ENCODE results near the gene SEZ6L2. TPM values are rescaled to one million over a fixed set of nuclear protein-coding genes. Genes with fewer than 3 reads are reported as not detected.

SEZ6L2 gene
- total and polyA plus RNA-seq, 9 of the 15 experiments (the other 6 are each of a cell fraction or from before 2014, with no cell fraction given) = 0.10 to 2.1 (median 0.72) TPM

DNA sequence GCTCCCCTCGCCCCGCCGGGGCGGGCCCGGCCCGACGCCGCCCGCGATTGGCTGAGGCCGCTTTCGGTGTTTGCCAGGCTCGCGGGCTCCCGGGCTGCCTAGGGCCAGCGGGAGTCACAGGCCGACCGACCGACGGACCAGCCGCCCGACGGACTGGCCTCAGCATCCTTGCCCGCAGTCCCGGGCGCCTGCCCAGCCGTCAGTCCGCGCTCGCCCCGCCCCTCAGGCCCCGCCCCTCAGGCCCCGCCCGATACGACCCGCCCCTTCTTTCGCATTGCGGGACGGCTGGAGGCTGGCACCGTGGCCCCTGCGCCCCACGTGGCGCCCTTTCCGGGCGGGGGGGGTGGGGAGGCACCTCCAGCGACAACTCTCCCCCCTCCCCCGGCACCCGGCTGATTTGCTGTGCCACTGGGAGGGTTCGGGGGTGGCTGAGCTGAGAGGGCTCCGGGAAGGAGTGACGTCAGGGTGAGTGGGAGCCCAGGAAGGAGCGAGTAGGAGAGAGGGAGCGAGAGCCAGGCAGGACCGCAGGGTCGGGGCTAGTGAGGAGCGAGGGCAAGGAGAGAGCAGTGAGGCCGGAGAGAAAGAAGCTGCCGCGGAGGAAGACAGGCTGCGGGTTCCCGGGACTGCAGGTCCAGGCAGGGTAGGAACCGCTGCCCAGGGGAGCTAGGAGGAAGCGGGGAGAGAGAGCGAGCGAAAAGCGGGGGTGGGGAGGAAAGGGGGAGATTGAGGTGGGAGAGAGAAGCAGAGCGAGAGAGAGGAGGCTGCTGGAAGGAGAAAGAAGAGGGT is 945 bp upstream of the SEZ6L2 start, which contains the start of gene ASPHD1 (continued):
- TF ChIP-seq, protein P1, sequence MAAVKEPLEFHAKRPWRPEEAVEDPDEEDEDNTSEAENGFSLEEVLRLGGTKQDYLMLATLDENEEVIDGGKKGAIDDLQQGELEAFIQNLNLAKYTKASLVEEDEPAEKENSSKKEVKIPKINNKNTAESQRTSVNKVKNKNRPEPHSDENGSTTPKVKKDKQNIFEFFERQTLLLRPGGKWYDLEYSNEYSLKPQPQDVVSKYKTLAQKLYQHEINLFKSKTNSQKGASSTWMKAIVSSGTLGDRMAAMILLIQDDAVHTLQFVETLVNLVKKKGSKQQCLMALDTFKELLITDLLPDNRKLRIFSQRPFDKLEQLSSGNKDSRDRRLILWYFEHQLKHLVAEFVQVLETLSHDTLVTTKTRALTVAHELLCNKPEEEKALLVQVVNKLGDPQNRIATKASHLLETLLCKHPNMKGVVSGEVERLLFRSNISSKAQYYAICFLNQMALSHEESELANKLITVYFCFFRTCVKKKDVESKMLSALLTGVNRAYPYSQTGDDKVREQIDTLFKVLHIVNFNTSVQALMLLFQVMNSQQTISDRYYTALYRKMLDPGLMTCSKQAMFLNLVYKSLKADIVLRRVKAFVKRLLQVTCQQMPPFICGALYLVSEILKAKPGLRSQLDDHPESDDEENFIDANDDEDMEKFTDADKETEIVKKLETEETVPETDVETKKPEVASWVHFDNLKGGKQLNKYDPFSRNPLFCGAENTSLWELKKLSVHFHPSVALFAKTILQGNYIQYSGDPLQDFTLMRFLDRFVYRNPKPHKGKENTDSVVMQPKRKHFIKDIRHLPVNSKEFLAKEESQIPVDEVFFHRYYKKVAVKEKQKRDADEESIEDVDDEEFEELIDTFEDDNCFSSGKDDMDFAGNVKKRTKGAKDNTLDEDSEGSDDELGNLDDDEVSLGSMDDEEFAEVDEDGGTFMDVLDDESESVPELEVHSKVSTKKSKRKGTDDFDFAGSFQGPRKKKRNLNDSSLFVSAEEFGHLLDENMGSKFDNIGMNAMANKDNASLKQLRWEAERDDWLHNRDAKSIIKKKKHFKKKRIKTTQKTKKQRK (IDR thresholded peaks at IDR 0.05; ENCODE audit: borderline replicate concordance, low read depth, low read length) = no peak
- no peak for TF ChIP-seq TRIM28 (IDR thresholded peaks at IDR 0.05)
- TF ChIP-seq HBP1 (CRISPR knock-in tag; IDR thresholded peaks at IDR 0.05) = no peak
- no peak for TF ChIP-seq MCM2 (IDR thresholded peaks at IDR 0.05; ENCODE audit: low read depth)
- TF ChIP-seq ZNF445 (CRISPR knock-in tag; IDR thresholded peaks at IDR 0.05; ENCODE audit: low read depth) = no peak
- TF ChIP-seq ZNF584 (CRISPR knock-in tag; IDR thresholded peaks at IDR 0.05; ENCODE audit: low read depth) = no peak
- TF ChIP-seq ZNF184 (CRISPR knock-in tag; IDR thresholded peaks at IDR 0.05) = no peak
- TF ChIP-seq, protein P2, sequence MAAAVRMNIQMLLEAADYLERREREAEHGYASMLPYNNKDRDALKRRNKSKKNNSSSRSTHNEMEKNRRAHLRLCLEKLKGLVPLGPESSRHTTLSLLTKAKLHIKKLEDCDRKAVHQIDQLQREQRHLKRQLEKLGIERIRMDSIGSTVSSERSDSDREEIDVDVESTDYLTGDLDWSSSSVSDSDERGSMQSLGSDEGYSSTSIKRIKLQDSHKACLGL (CRISPR knock-in tag; IDR thresholded peaks at IDR 0.05; ENCODE audit: borderline replicate concordance, poor library complexity, severe bottlenecking) = no peak
- TF ChIP-seq XRCC5 (IDR thresholded peaks at IDR 0.05; ENCODE audit: low read depth, low read length) = no peak
- TF ChIP-seq NR2F6 (CRISPR knock-in tag; IDR thresholded peaks at IDR 0.05) = no peak
- no peak for TF ChIP-seq ARID3B (CRISPR knock-in tag; IDR thresholded peaks at IDR 0.05; ENCODE audit: borderline replicate concordance)
- no peak for TF ChIP-seq NR4A1 (CRISPR knock-in tag; IDR thresholded peaks at IDR 0.05)
- TF ChIP-seq NR4A1 (tag; IDR thresholded peaks at IDR 0.05) = no peak
- TF ChIP-seq ZNF41 (CRISPR knock-in tag; conservative IDR thresholded peaks at IDR 0.05) = no peak
- 0 out of 2 replicates have a peak, but pooled peaks have one; percentile 37 for TF ChIP-seq GABPB1 (CRISPR knock-in tag; IDR thresholded peaks at IDR 0.05)
- no peak for TF ChIP-seq MAFG (tag; conservative IDR thresholded peaks at IDR 0.05)
- TF ChIP-seq, protein P3, sequence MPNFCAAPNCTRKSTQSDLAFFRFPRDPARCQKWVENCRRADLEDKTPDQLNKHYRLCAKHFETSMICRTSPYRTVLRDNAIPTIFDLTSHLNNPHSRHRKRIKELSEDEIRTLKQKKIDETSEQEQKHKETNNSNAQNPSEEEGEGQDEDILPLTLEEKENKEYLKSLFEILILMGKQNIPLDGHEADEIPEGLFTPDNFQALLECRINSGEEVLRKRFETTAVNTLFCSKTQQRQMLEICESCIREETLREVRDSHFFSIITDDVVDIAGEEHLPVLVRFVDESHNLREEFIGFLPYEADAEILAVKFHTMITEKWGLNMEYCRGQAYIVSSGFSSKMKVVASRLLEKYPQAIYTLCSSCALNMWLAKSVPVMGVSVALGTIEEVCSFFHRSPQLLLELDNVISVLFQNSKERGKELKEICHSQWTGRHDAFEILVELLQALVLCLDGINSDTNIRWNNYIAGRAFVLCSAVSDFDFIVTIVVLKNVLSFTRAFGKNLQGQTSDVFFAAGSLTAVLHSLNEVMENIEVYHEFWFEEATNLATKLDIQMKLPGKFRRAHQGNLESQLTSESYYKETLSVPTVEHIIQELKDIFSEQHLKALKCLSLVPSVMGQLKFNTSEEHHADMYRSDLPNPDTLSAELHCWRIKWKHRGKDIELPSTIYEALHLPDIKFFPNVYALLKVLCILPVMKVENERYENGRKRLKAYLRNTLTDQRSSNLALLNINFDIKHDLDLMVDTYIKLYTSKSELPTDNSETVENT (CRISPR knock-in tag; IDR thresholded peaks at IDR 0.05) = no peak
- TF ChIP-seq SPI1 (IDR thresholded peaks at IDR 0.05; ENCODE audit: borderline replicate concordance, low read depth, low read length) = no peak

Data from K562 (cell line).